ENCODE measurements around the gene BMX.

BMX gene

GRCh38 chrX:15509845-15510244, 9.2 kb downstream of the BMX start:
- no peaks in the 10 kb centered on the region for H3K9me3 ChIP-seq (ENCODE audit: control insufficient read depth, low read length)
- no peak overlapping the region for H3K9ac ChIP-seq (ENCODE audit: low read length)
- H3K27me3 ChIP-seq (ENCODE audit: control insufficient read depth, insufficient read depth, low read length), result no peaks in the 10 kb centered on the region
- no peaks in the 10 kb centered on the region for H3K36me3 ChIP-seq (ENCODE audit: control insufficient read depth, insufficient read depth, low read length)
- no peak overlapping the region for H3K4me3 ChIP-seq (ENCODE audit: low read length)
- peaks cover 5% of the 10 kb centered on the region for H3K4me1 ChIP-seq (ENCODE audit: control insufficient read depth, insufficient read depth, low read length)

GRCh38 chrX:15511563-15511962, 11.0 kb downstream of the BMX start:
- no peaks in the 10 kb centered on the region for H3K9me3 ChIP-seq (ENCODE audit: control insufficient read depth, low read length)
- H3K9ac ChIP-seq (ENCODE audit: low read length), result no peak overlapping the region
- H3K4me3 ChIP-seq (ENCODE audit: low read length), result no peak overlapping the region
- no peaks in the 10 kb centered on the region for H3K4me1 ChIP-seq (ENCODE audit: control insufficient read depth, insufficient read depth, low read length)
- no peaks in the 10 kb centered on the region for H3K36me3 ChIP-seq (ENCODE audit: control insufficient read depth, insufficient read depth, low read length)
- H3K27me3 ChIP-seq (ENCODE audit: control insufficient read depth, insufficient read depth, low read length), result no peaks in the 10 kb centered on the region

- H3K9ac ChIP-seq (ENCODE audit: low read length), result no peak overlapping the region
- H3K4me1 ChIP-seq (ENCODE audit: control insufficient read depth, insufficient read depth, low read length), result no peaks in the 10 kb centered on the region
- H3K9me3 ChIP-seq (ENCODE audit: control insufficient read depth, low read length), result no peaks in the 10 kb centered on the region
- no peaks in the 10 kb centered on the region for H3K27me3 ChIP-seq (ENCODE audit: control insufficient read depth, insufficient read depth, low read length)
- H3K36me3 ChIP-seq (ENCODE audit: control insufficient read depth, insufficient read depth, low read length), result no peaks in the 10 kb centered on the region
- no peak overlapping the region for H3K4me3 ChIP-seq (ENCODE audit: low read length)
Measured at GRCh38 chrX:15512401-15512965, 11.9 kb downstream of the BMX start.

GRCh38 chrX:15514279-15514678, 13.7 kb downstream of the BMX start:
- Histone ChIP-seq H3K27me3 (ENCODE audit: control insufficient read depth, insufficient read depth, low read length) (no peaks in the 10 kb centered on the region), H3K4me1 (ENCODE audit: control insufficient read depth, insufficient read depth, low read length) (no peaks in the 10 kb centered on the region), H3K4me3 (ENCODE audit: low read length) (no peak overlapping the region), H3K36me3 (ENCODE audit: control insufficient read depth, insufficient read depth, low read length) (no peaks in the 10 kb centered on the region), H3K9ac (ENCODE audit: low read length) (no peak overlapping the region), H3K9me3 (ENCODE audit: control insufficient read depth, low read length) (no peaks in the 10 kb centered on the region)

- Histone ChIP-seq H3K36me3 (ENCODE audit: control insufficient read depth, insufficient read depth, low read length) (no peaks in the 10 kb centered on the region), H3K9me3 (ENCODE audit: control insufficient read depth, low read length) (no peaks in the 10 kb centered on the region), H3K4me1 (ENCODE audit: control insufficient read depth, insufficient read depth, low read length) (no peaks in the 10 kb centered on the region), H3K4me3 (ENCODE audit: low read length) (no peak overlapping the region), H3K9ac (ENCODE audit: low read length) (no peak overlapping the region), H3K27me3 (ENCODE audit: control insufficient read depth, insufficient read depth, low read length) (no peaks in the 10 kb centered on the region)
Measured at GRCh38 chrX:15515931-15516330, 15.3 kb downstream of the BMX start.

GRCh38 chrX:15522464-15522863, 21.9 kb downstream of the BMX start:
- no peak overlapping the region for H3K9ac ChIP-seq (ENCODE audit: low read length)
- peaks cover 3% of the 10 kb centered on the region for H3K4me1 ChIP-seq (ENCODE audit: control insufficient read depth, insufficient read depth, low read length)
- no peaks in the 10 kb centered on the region for H3K36me3 ChIP-seq (ENCODE audit: control insufficient read depth, insufficient read depth, low read length)
- H3K4me3 ChIP-seq (ENCODE audit: low read length), result no peak overlapping the region
- H3K27me3 ChIP-seq (ENCODE audit: control insufficient read depth, insufficient read depth, low read length), result no peaks in the 10 kb centered on the region
- no peaks in the 10 kb centered on the region for H3K9me3 ChIP-seq (ENCODE audit: control insufficient read depth, low read length)

GRCh38 chrX:15523088-15523487, 22.5 kb downstream of the BMX start:
- no peaks in the 10 kb centered on the region for H3K36me3 ChIP-seq (ENCODE audit: control insufficient read depth, insufficient read depth, low read length)
- no peak overlapping the region for H3K4me3 ChIP-seq (ENCODE audit: low read length)
- peaks cover 3% of the 10 kb centered on the region for H3K4me1 ChIP-seq (ENCODE audit: control insufficient read depth, insufficient read depth, low read length)
- no peaks in the 10 kb centered on the region for H3K9me3 ChIP-seq (ENCODE audit: control insufficient read depth, low read length)
- no peaks in the 10 kb centered on the region for H3K27me3 ChIP-seq (ENCODE audit: control insufficient read depth, insufficient read depth, low read length)
- no peak overlapping the region for H3K9ac ChIP-seq (ENCODE audit: low read length)

- H3K9ac ChIP-seq (ENCODE audit: low read length), result no peak overlapping the region
- no peaks in the 10 kb centered on the region for H3K36me3 ChIP-seq (ENCODE audit: control insufficient read depth, insufficient read depth, low read length)
- H3K9me3 ChIP-seq (ENCODE audit: control insufficient read depth, low read length), result no peaks in the 10 kb centered on the region
- H3K4me3 ChIP-seq (ENCODE audit: low read length), result no peak overlapping the region
- no peaks in the 10 kb centered on the region for H3K27me3 ChIP-seq (ENCODE audit: control insufficient read depth, insufficient read depth, low read length)
- peaks cover 3% of the 10 kb centered on the region for H3K4me1 ChIP-seq (ENCODE audit: control insufficient read depth, insufficient read depth, low read length)
Measured at GRCh38 chrX:15524417-15524816, 23.8 kb downstream of the BMX start.

- Histone ChIP-seq H3K4me3 (ENCODE audit: low read length) (no peak overlapping the region), H3K9ac (ENCODE audit: low read length) (no peak overlapping the region), H3K4me1 (ENCODE audit: control insufficient read depth, insufficient read depth, low read length) (peaks cover 8% of the 10 kb centered on the region), H3K9me3 (ENCODE audit: control insufficient read depth, low read length) (no peaks in the 10 kb centered on the region), H3K36me3 (ENCODE audit: control insufficient read depth, insufficient read depth, low read length) (no peaks in the 10 kb centered on the region), H3K27me3 (ENCODE audit: control insufficient read depth, insufficient read depth, low read length) (no peaks in the 10 kb centered on the region)
Measured at GRCh38 chrX:15525664-15526416, 25.2 kb downstream of the BMX start.

- Histone ChIP-seq H3K36me3 (ENCODE audit: control insufficient read depth, insufficient read depth, low read length) (no peaks in the 10 kb centered on the region), H3K4me3 (ENCODE audit: low read length) (no peak overlapping the region), H3K4me1 (ENCODE audit: control insufficient read depth, insufficient read depth, low read length) (peaks cover 8% of the 10 kb centered on the region), H3K9me3 (ENCODE audit: control insufficient read depth, low read length) (no peaks in the 10 kb centered on the region), H3K9ac (ENCODE audit: low read length) (no peak overlapping the region), H3K27me3 (ENCODE audit: control insufficient read depth, insufficient read depth, low read length) (no peaks in the 10 kb centered on the region)
Measured at GRCh38 chrX:15529165-15529564, 28.6 kb downstream of the BMX start.

- no peaks in the 10 kb centered on the region for H3K36me3 ChIP-seq (ENCODE audit: control insufficient read depth, insufficient read depth, low read length)
- H3K9me3 ChIP-seq (ENCODE audit: control insufficient read depth, low read length), result no peaks in the 10 kb centered on the region
- peaks cover 8% of the 10 kb centered on the region for H3K4me1 ChIP-seq (ENCODE audit: control insufficient read depth, insufficient read depth, low read length)
- H3K9ac ChIP-seq (ENCODE audit: low read length), result no peak overlapping the region
- H3K4me3 ChIP-seq (ENCODE audit: low read length), result no peak overlapping the region
- no peaks in the 10 kb centered on the region for H3K27me3 ChIP-seq (ENCODE audit: control insufficient read depth, insufficient read depth, low read length)
Measured at GRCh38 chrX:15530318-15530717, 29.7 kb downstream of the BMX start.

- Histone ChIP-seq H3K4me3 (ENCODE audit: low read length) (no peak overlapping the region), H3K36me3 (ENCODE audit: control insufficient read depth, insufficient read depth, low read length) (no peaks in the 10 kb centered on the region), H3K4me1 (ENCODE audit: control insufficient read depth, insufficient read depth, low read length) (no peaks in the 10 kb centered on the region)
Measured at GRCh38 chrX:15546745-15547144, 46.1 kb downstream of the BMX start.

More at GRCh38 chrX:15546745-15547144, 46.1 kb downstream of the BMX start:
- Histone ChIP-seq H3K9me3 (ENCODE audit: control insufficient read depth, low read length) (no peaks in the 10 kb centered on the region), H3K9ac (ENCODE audit: low read length) (no peak overlapping the region), H3K27me3 (ENCODE audit: control insufficient read depth, insufficient read depth, low read length) (no peaks in the 10 kb centered on the region)
